Measurements from ENCODE around the gene FOXN4.

FOXN4 gene

GRCh38 chr12:109284392-109284791, 24.7 kb downstream of the FOXN4 start:
- DNase-seq (ENCODE audit: low read depth in 2 of 2, low spot score in 1 of 2): no peak

- DNase-seq (ENCODE audit: low read depth in 2 of 2, low spot score in 1 of 2): no peak
Observed at GRCh38 chr12:109281452-109281851, 27.6 kb downstream of the FOXN4 start.

GRCh38 chr12:109279525-109279924, 29.6 kb downstream of the FOXN4 start:
- DNase-seq (ENCODE audit: low read depth in 2 of 2, low spot score in 1 of 2): no peak

- no peak for DNase-seq (ENCODE audit: low read depth in 2 of 2, low spot score in 1 of 2)
Observed at GRCh38 chr12:109278912-109279311, 30.2 kb downstream of the FOXN4 start.

GRCh38 chr12:109277899-109278762, 31.0 kb downstream of the FOXN4 start:
- DNase-seq (ENCODE audit: low read depth in 2 of 2, low spot score in 1 of 2): no peak

- DNase-seq (ENCODE audit: low read depth in 2 of 2, low spot score in 1 of 2): no peak
Observed at GRCh38 chr12:109277255-109277898, 31.7 kb downstream of the FOXN4 start.

GRCh38 chr12:109276160-109276559, 32.9 kb downstream of the FOXN4 start:
- DNase-seq (ENCODE audit: low read depth in 2 of 2, low spot score in 1 of 2): no peak

- DNase-seq (ENCODE audit: low read depth in 2 of 2, low spot score in 1 of 2): no peak
Observed at GRCh38 chr12:109275173-109275572, 33.9 kb downstream of the FOXN4 start.

- DNase-seq (ENCODE audit: low read depth in 2 of 2, low spot score in 1 of 2): no peak
Observed at GRCh38 chr12:109274381-109274780, 34.7 kb downstream of the FOXN4 start.

- no peak for DNase-seq (ENCODE audit: low read depth in 2 of 2, low spot score in 1 of 2)
Observed at GRCh38 chr12:109273354-109273753, 35.7 kb downstream of the FOXN4 start.

GRCh38 chr12:109271418-109271817, 37.7 kb downstream of the FOXN4 start:
- no peak for DNase-seq (ENCODE audit: low read depth in 2 of 2, low spot score in 1 of 2)

GRCh38 chr12:109270494-109270893, 38.6 kb downstream of the FOXN4 start:
- DNase-seq (ENCODE audit: low read depth in 2 of 2, low spot score in 1 of 2): no peak

- DNase-seq (ENCODE audit: low read depth in 2 of 2, low spot score in 1 of 2): no peak
Observed at GRCh38 chr12:109269428-109269827, 39.7 kb downstream of the FOXN4 start.

- no peak for DNase-seq (ENCODE audit: low read depth in 2 of 2, low spot score in 1 of 2)
Observed at GRCh38 chr12:109268896-109269295, 40.2 kb downstream of the FOXN4 start.

- DNase-seq (ENCODE audit: low read depth in 2 of 2, low spot score in 1 of 2): no peak
Observed at GRCh38 chr12:109267361-109267760, 41.7 kb downstream of the FOXN4 start.

GRCh38 chr12:109266106-109266879, 42.8 kb downstream of the FOXN4 start:
- no peak for DNase-seq (ENCODE audit: low read depth in 2 of 2, low spot score in 1 of 2)

GRCh38 chr12:109264943-109265650, 44.0 kb downstream of the FOXN4 start:
- DNase-seq (ENCODE audit: low read depth in 2 of 2, low spot score in 1 of 2): no peak

- DNase-seq (ENCODE audit: low read depth in 2 of 2, low spot score in 1 of 2): no peak
Observed at GRCh38 chr12:109264095-109264942, 44.8 kb downstream of the FOXN4 start.

GRCh38 chr12:109263439-109263838, 45.6 kb downstream of the FOXN4 start:
- DNase-seq (ENCODE audit: low read depth in 2 of 2, low spot score in 1 of 2): no peak

- no peak for DNase-seq (ENCODE audit: low read depth in 2 of 2, low spot score in 1 of 2)
Observed at GRCh38 chr12:109261939-109262338, 47.1 kb downstream of the FOXN4 start.

All from stimulated activated CD8-positive, alpha-beta memory T cell treated with anti-CD3 and anti-CD28 coated beads, Interleukin-4, amount 100 ng/mL, for 4 hours (primary cell).